ENCODE data around the gene UBE2N.
"Not testable (repeated sequence)": the region's sequence is repeated elsewhere in the genome, so short reads cannot be mapped to it uniquely, and the experiment has no call there.

UBE2N gene

GRCh38 chr12:93381976-93382437 is 59.7 kb downstream of the UBE2N start:
- DNase-seq: not testable (repeated sequence)

- no peak for DNase-seq
These were observed 60.4 kb downstream of the UBE2N start for GRCh38 chr12:93381161-93381975.

GRCh38 chr12:93380480-93381121 is 61.1 kb downstream of the UBE2N start:
- no peak for DNase-seq

- DNase-seq: no peak
These were observed 61.8 kb downstream of the UBE2N start for GRCh38 chr12:93379981-93380361.

GRCh38 chr12:93379326-93379980 is 62.3 kb downstream of the UBE2N start:
- peak in 1 of 56 donors; percentile 3 for DNase-seq

- DNase-seq: peak in 1 of 56 donors; percentile 50
These were observed 62.8 kb downstream of the UBE2N start for GRCh38 chr12:93378998-93379325.

GRCh38 chr12:93378196-93378997 is 63.4 kb downstream of the UBE2N start:
- DNase-seq: peak in 33 of 56 donors; percentile 3 to 61 (median 36)

- peak; percentile 44 to 99 (median 91) for DNase-seq
These were observed 64.2 kb downstream of the UBE2N start, which contains the start of gene NUDT4 for GRCh38 chr12:93377252-93378195. Gene NUDT4 (plus strand): TSS chr12:93377925. CDS start chr12:93378323, 398 bp downstream.

- DNase-seq: peak in 21 of 56 donors; percentile 3 to 45 (median 19)
These were observed 65.1 kb downstream of the UBE2N start for GRCh38 chr12:93376436-93377251.

- DNase-seq: no peak
These were observed 65.8 kb downstream of the UBE2N start for GRCh38 chr12:93375906-93376305.

- no peak for DNase-seq
These were observed 67.6 kb downstream of the UBE2N start for GRCh38 chr12:93373961-93374656.

GRCh38 chr12:93370947-93371346 is 70.8 kb downstream of the UBE2N start:
- no peak for DNase-seq

- DNase-seq: no peak
These were observed 72.2 kb downstream of the UBE2N start for GRCh38 chr12:93369505-93369904.

- no peak for DNase-seq
These were observed 73.0 kb downstream of the UBE2N start for GRCh38 chr12:93368766-93369165.

- no peak for DNase-seq
These were observed 75.3 kb downstream of the UBE2N start for GRCh38 chr12:93366422-93366821.

- DNase-seq: no peak
These were observed 75.9 kb downstream of the UBE2N start for GRCh38 chr12:93365616-93366405.

- no peak for DNase-seq
These were observed 77.9 kb downstream of the UBE2N start for GRCh38 chr12:93363841-93364297.
